Stimulated activated CD4-positive, alpha-beta T cell treated with anti-CD3 and anti-CD28 coated beads, Interleukin-2, amount 100 ng/mL, for 4 hours (primary cell): ENCODE results near the gene ARID1B.

Experiments
- DNase-seq: peaks from one replicate; pipeline ENCODE4 v3.0.0-alpha.2; 2020; ENCODE audit warnings: low read depth

ARID1B gene

GRCh38 chr6:157186785-157187181, 409.6 kb downstream of the ARID1B start:
- DNase-seq = no peak

- DNase-seq = no peak
These were observed 410.3 kb downstream of the ARID1B start for GRCh38 chr6:157187182-157188083.

GRCh38 chr6:157188213-157188612, 411.0 kb downstream of the ARID1B start:
- no peak for DNase-seq

GRCh38 chr6:157193443-157193996, 416.3 kb downstream of the ARID1B start:
- no peak for DNase-seq

- DNase-seq = no peak
These were observed 416.9 kb downstream of the ARID1B start for GRCh38 chr6:157194110-157194509.

- no peak for DNase-seq
These were observed 417.5 kb downstream of the ARID1B start for GRCh38 chr6:157194643-157195042.

GRCh38 chr6:157196391-157196790, 419.2 kb downstream of the ARID1B start:
- DNase-seq = no peak

GRCh38 chr6:157198425-157199279, 421.5 kb downstream of the ARID1B start:
- DNase-seq = no peak

GRCh38 chr6:157200117-157200516, 422.9 kb downstream of the ARID1B start:
- no peak for DNase-seq

GRCh38 chr6:157200611-157201010, 423.4 kb downstream of the ARID1B start:
- DNase-seq = no peak

- no peak for DNase-seq
These were observed 423.9 kb downstream of the ARID1B start for GRCh38 chr6:157201083-157201482.

- DNase-seq = no peak
These were observed 426.1 kb downstream of the ARID1B start for GRCh38 chr6:157203312-157203744.

GRCh38 chr6:157203764-157204163, 426.6 kb downstream of the ARID1B start:
- DNase-seq = no peak

GRCh38 chr6:157205473-157206358, 428.5 kb downstream of the ARID1B start:
- DNase-seq = no peak

GRCh38 chr6:157206359-157206815, 429.2 kb downstream of the ARID1B start:
- no peak for DNase-seq

GRCh38 chr6:157207521-157208076, 430.4 kb downstream of the ARID1B start:
- no peak for DNase-seq

- DNase-seq = no peak
These were observed 432.8 kb downstream of the ARID1B start for GRCh38 chr6:157209865-157210530.

GRCh38 chr6:157210954-157211353, 433.8 kb downstream of the ARID1B start:
- DNase-seq = no peak

GRCh38 chr6:157211603-157212455, 434.7 kb downstream of the ARID1B start:
- DNase-seq = no peak

GRCh38 chr6:157213426-157213825, 436.2 kb downstream of the ARID1B start:
- DNase-seq = no peak
